HepG2 (cell line): ENCODE data around the gene ATP11A.

ENCODE experiments used
- CHD2 ChIP-seq: IDR thresholded peaks from 2 replicates; pipeline ENCODE4 v1.6.1; 2011; ENCODE audit warnings: low read depth, low read length, improper control_type of control experiment
- FOXK2 ChIP-seq: fragments of 450-650 bp; IDR thresholded peaks from 2 replicates; pipeline ENCODE4 v1.6.1; 2016
- KLF11 ChIP-seq: IDR thresholded peaks from 2 replicates; pipeline ENCODE4 v1.6.1; 2016; ENCODE audit warnings: missing compliant biosample characterization
- NFE2L2 ChIP-seq: fragments of 150-350 bp; IDR thresholded peaks from 2 replicates; pipeline ENCODE4 v1.6.1; 2014; ENCODE audit warnings: low read length
- ZBTB8A ChIP-seq: sonication (generic); formaldehyde crosslinking; IDR thresholded peaks from 2 replicates; pipeline ENCODE4 v1.4.0; 2020; ENCODE audit warnings: mild to moderate bottlenecking, low read depth, missing genetic modification reagents, borderline replicate concordance
- ZNF850 ChIP-seq: sonication (generic); formaldehyde crosslinking; conservative IDR thresholded peaks from 2 replicates; pipeline ENCODE4 v1.9.0; 2021; ENCODE audit warnings: mild to moderate bottlenecking, missing genetic modification reagents
- TF ChIP-seq, protein P1 (sequence below): sonication (generic); formaldehyde crosslinking; IDR thresholded peaks from 2 replicates; pipeline ENCODE4 v1.5.0; 2020; ENCODE audit warnings: mild to moderate bottlenecking, missing genetic modification reagents, moderate library complexity
- TF ChIP-seq, protein P2 (sequence below): IDR thresholded peaks from 2 replicates; pipeline ENCODE4 v1.6.1; 2012; ENCODE audit warnings: inconsistent platforms

DNA sequence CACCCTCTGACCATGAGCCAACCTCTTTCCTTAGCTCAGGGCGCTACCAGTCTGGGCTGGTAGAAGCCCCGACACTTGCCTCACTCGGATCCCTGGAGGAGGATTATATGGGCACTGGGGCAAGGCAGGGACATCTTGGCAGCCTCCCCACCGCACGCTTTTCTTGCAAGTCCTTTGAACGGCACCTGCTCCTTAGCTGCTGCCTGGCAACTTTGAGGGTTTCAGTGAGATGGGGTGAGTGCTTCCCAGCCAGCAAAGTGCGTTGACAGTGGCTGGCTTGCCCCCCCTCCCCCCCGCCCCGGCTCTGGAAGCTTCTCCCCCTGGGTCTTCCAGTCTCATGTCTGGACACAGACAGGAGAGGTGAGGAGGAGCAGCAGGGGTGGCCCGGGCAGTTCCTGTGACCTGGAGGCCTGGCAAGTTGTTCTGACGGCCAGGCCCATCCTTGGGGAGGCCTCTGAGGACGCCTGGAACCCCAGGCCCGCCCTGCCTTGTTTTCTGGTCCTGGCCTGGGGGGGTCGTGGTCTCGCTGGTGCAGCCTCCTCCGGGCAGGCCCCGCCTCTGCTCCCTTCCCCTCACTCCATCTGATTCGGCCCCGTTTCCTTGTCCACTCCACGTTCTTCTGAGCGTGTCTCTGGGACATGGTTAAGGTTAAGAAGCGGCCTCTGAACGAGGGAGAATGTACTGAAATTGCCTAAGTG lies 75.2 kb downstream of the ATP11A start:
- TF ChIP-seq, protein P1, sequence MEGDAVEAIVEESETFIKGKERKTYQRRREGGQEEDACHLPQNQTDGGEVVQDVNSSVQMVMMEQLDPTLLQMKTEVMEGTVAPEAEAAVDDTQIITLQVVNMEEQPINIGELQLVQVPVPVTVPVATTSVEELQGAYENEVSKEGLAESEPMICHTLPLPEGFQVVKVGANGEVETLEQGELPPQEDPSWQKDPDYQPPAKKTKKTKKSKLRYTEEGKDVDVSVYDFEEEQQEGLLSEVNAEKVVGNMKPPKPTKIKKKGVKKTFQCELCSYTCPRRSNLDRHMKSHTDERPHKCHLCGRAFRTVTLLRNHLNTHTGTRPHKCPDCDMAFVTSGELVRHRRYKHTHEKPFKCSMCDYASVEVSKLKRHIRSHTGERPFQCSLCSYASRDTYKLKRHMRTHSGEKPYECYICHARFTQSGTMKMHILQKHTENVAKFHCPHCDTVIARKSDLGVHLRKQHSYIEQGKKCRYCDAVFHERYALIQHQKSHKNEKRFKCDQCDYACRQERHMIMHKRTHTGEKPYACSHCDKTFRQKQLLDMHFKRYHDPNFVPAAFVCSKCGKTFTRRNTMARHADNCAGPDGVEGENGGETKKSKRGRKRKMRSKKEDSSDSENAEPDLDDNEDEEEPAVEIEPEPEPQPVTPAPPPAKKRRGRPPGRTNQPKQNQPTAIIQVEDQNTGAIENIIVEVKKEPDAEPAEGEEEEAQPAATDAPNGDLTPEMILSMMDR = no peak
- no peak for TF ChIP-seq ZNF850 (CRISPR knock-in tag)
- TF ChIP-seq, protein P2, sequence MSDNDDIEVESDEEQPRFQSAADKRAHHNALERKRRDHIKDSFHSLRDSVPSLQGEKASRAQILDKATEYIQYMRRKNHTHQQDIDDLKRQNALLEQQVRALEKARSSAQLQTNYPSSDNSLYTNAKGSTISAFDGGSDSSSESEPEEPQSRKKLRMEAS = no peak
- TF ChIP-seq ZBTB8A = no peak
- TF ChIP-seq NFE2L2 = no peak
- TF ChIP-seq FOXK2 = no peak
- no peak for TF ChIP-seq CHD2
- TF ChIP-seq KLF11 (CRISPR knock-in tag) = no peak
